WTC11 (cell line): ENCODE data around the gene KCNJ11. TPM values are rescaled to one million over a fixed set of nuclear protein-coding genes. Genes with fewer than 3 reads are reported as not detected.

ENCODE experiments used
- ATAC-seq: fragments of 200-7000 bp; cut with Tn5 transposase; 2 replicates; pipeline ENCODE4 v1.10.0; 2021; ENCODE audit warnings: mild to moderate bottlenecking, moderate library complexity
- CTCF ChIA-PET: fragments of 300-600 bp; sonication (Branson Sonifier 250); formaldehyde crosslinking; loops from one replicate; lab custom pipeline; 2021; ENCODE audit warnings: antibody characterized with exemption; lab: Charles Lee
- POLR2A ChIA-PET: fragments of 350-600 bp; sonication (Branson Sonifier 250); formaldehyde crosslinking; loops from one replicate; lab custom pipeline; 2021; ENCODE audit warnings: antibody characterized with exemption; lab: Charles Lee
- DNase-seq: peaks from one replicate; pipeline ENCODE4 v3.0.0; 2021; ENCODE audit warnings: low spot score
- H3K27ac Mint-ChIP-seq: 2 replicates; pipeline ENCODE4 v1.8.0; 2021; ENCODE audit warnings: mixed read lengths
- H3K27me3 Mint-ChIP-seq: 2 replicates; pipeline ENCODE4 v1.8.0; 2021; ENCODE audit warnings: low read depth, mild to moderate bottlenecking, moderate library complexity, mixed read lengths
- H3K36me3 Mint-ChIP-seq: 2 replicates; pipeline ENCODE4 v1.8.0; 2021; ENCODE audit warnings: mixed read lengths
- H3K4me1 Mint-ChIP-seq: 2 replicates; pipeline ENCODE4 v1.8.0; 2022; ENCODE audit warnings: mixed read lengths
- H3K4me3 Mint-ChIP-seq: 2 replicates; pipeline ENCODE4 v1.8.0; 2021; ENCODE audit warnings: mild to moderate bottlenecking, moderate library complexity, mixed read lengths
- H3K9me3 Mint-ChIP-seq: 2 replicates; pipeline ENCODE4 v1.8.0; 2021; ENCODE audit warnings: mixed read lengths
- ARID4B ChIP-seq: sonication (generic); formaldehyde crosslinking; IDR thresholded peaks from 2 replicates; pipeline ENCODE4 v1.8.0; 2023; ENCODE audit warnings: missing genetic modification reagents, mild to moderate bottlenecking, borderline replicate concordance
- CDX4 ChIP-seq: fragments of 250-450 bp; sonication (Bioruptor Pico); IDR thresholded peaks from 2 replicates; pipeline ENCODE4 v1.9.0; 2021; ENCODE audit warnings: moderate library complexity, mild to moderate bottlenecking, inconsistent platforms, borderline replicate concordance
- CREB1 ChIP-seq: sonication (generic); formaldehyde crosslinking; IDR thresholded peaks from 2 replicates; pipeline ENCODE4 v1.8.0; 2023; ENCODE audit warnings: mild to moderate bottlenecking, missing genetic modification reagents
- CREM ChIP-seq: sonication (generic); formaldehyde crosslinking; IDR thresholded peaks from 2 replicates; pipeline ENCODE4 v1.8.1; 2022; ENCODE audit warnings: mild to moderate bottlenecking, missing genetic modification reagents, moderate library complexity
- E2F1 ChIP-seq: sonication (generic); formaldehyde crosslinking; IDR thresholded peaks from 2 replicates; pipeline ENCODE4 v1.8.0; 2022; ENCODE audit warnings: mild to moderate bottlenecking, missing genetic modification reagents
- ETV6 ChIP-seq: sonication (generic); formaldehyde crosslinking; IDR thresholded peaks from 2 replicates; pipeline ENCODE4 v1.8.1; 2022; ENCODE audit warnings: mild to moderate bottlenecking, missing genetic modification reagents
- FOXJ3 ChIP-seq: sonication (generic); formaldehyde crosslinking; IDR thresholded peaks from 2 replicates; pipeline ENCODE4 v1.9.0; 2021; ENCODE audit warnings: missing genetic modification reagents, mild to moderate bottlenecking, borderline replicate concordance
- GABPB1 ChIP-seq: sonication (generic); formaldehyde crosslinking; IDR thresholded peaks from 2 replicates; pipeline ENCODE4 v1.8.1; 2023; ENCODE audit warnings: mild to moderate bottlenecking, missing genetic modification reagents
- GTF2I ChIP-seq: fragments of 250-450 bp; sonication (Bioruptor Pico); conservative IDR thresholded peaks from 2 replicates; pipeline ENCODE4 v1.4.0; 2021; ENCODE audit warnings: mild to moderate bottlenecking
- IRF2 ChIP-seq: sonication (generic); formaldehyde crosslinking; IDR thresholded peaks from 2 replicates; pipeline ENCODE4 v1.8.0; 2022; ENCODE audit warnings: low read depth, missing genetic modification reagents, borderline replicate concordance
- JAZF1 ChIP-seq: fragments of 250-450 bp; sonication (Bioruptor Pico); IDR thresholded peaks from 2 replicates; pipeline ENCODE4 v1.9.0; 2021; ENCODE audit warnings: moderate library complexity, mild to moderate bottlenecking, inconsistent platforms
- MAX ChIP-seq: sonication (generic); formaldehyde crosslinking; IDR thresholded peaks from 2 replicates; pipeline ENCODE4 v1.8.0; 2022; ENCODE audit warnings: mild to moderate bottlenecking, missing genetic modification reagents
- SMAD3 ChIP-seq: sonication (generic); formaldehyde crosslinking; IDR thresholded peaks from 2 replicates; pipeline ENCODE4 v1.8.0; 2022; ENCODE audit warnings: missing genetic modification reagents, mild to moderate bottlenecking, borderline replicate concordance
- SP1 ChIP-seq: sonication (generic); formaldehyde crosslinking; conservative IDR thresholded peaks from 2 replicates; pipeline ENCODE4 v1.8.1; 2022; ENCODE audit warnings: missing genetic modification reagents
- TEAD1 ChIP-seq: sonication (generic); formaldehyde crosslinking; IDR thresholded peaks from 2 replicates; pipeline ENCODE4 v1.8.0; 2022; ENCODE audit warnings: mild to moderate bottlenecking, missing genetic modification reagents
- TEAD4 ChIP-seq: sonication (generic); formaldehyde crosslinking; IDR thresholded peaks from 2 replicates; pipeline ENCODE4 v1.8.0; 2022; ENCODE audit warnings: mild to moderate bottlenecking, missing genetic modification reagents
- USF1 ChIP-seq: sonication (generic); formaldehyde crosslinking; IDR thresholded peaks from 2 replicates; pipeline ENCODE4 v1.8.0; 2022; ENCODE audit warnings: mild to moderate bottlenecking, missing genetic modification reagents
- ZNF138 ChIP-seq: sonication (generic); formaldehyde crosslinking; conservative IDR thresholded peaks from 2 replicates; pipeline ENCODE4 v1.8.1; 2022; ENCODE audit warnings: mild to moderate bottlenecking, moderate library complexity, missing genetic modification reagents
- ZNF512 ChIP-seq: sonication (generic); formaldehyde crosslinking; IDR thresholded peaks from 2 replicates; pipeline ENCODE4 v1.8.1; 2022; ENCODE audit warnings: missing genetic modification reagents, borderline replicate concordance
- total RNA-seq: library from RNA; stranded (reverse); gene quantifications from 3 replicates; pipeline ENCODE4 v1.2.3, GENCODE V29; 2021

Gene KCNJ11
- total RNA-seq, 1 experiment from 2014 or later, result 8.2 TPM

- peaks cover 27% of the 10 kb centered on the region for H3K4me1 Mint-ChIP-seq
- peaks cover 2% of the 10 kb centered on the region for H3K36me3 Mint-ChIP-seq
- peaks cover 12% of the 10 kb centered on the region for H3K9me3 Mint-ChIP-seq
- DNase-seq, result peak; percentile 59
- peak; percentile 24; the same call in 1 of the 2 replicates for TF ChIP-seq GABPB1 (CRISPR knock-in tag)
- 0 out of 2 replicates have a peak, but pooled peaks have one; percentile 34 for TF ChIP-seq TEAD4 (CRISPR knock-in tag)
- 0 out of 2 replicates have a peak, but pooled peaks have one; percentile 47 for TF ChIP-seq ARID4B (CRISPR knock-in tag)
- peak; percentile 69; the same call in 1 of the 2 replicates for TF ChIP-seq USF1
- peak; percentile 89 for TF ChIP-seq MAX (CRISPR knock-in tag)
- no peak for TF ChIP-seq E2F1 (CRISPR knock-in tag)
- TF ChIP-seq, all 79 proteins: peak for 5
- peaks cover 85% of the 10 kb centered on the region for H3K27me3 Mint-ChIP-seq
- POLR2A ChIA-PET, result interaction anchor here (0.7 kb wide), 1 partner anchor 13 kb away, joined by 9 read pairs; no protein-coding TSS in a partner anchor
- no peak within 1 kb of the TSS for H3K27ac Mint-ChIP-seq
- peak within 1 kb of the TSS; percentile 82 for H3K4me3 Mint-ChIP-seq
- peak; percentile 59 for ATAC-seq
- CTCF ChIA-PET, result interaction anchor here (0.6 to 3.7 kb wide), 3 partner anchors 13 to 251 kb away, joined by 4 to 41 read pairs (median 5); no protein-coding TSS in a partner anchor
These were observed 36.8 kb downstream of the KCNJ11 start, which contains the start of gene NCR3LG1 for GRCh38 chr11:17351510-17352176. TSS of gene NCR3LG1 (plus strand) at chr11:17351800. CDS start at chr11:17351970, 170 bp downstream.

- no peaks in the 10 kb centered on the region for H3K36me3 Mint-ChIP-seq
- no peak for TF ChIP-seq ZNF138 (CRISPR knock-in tag)
- no peak for TF ChIP-seq SMAD3 (CRISPR knock-in tag)
- no peak for TF ChIP-seq E2F1 (CRISPR knock-in tag)
- TF ChIP-seq JAZF1 (CRISPR knock-in tag), result no peak
- TF ChIP-seq GTF2I (CRISPR knock-in tag), result no peak
- ATAC-seq (no peak), DNase-seq (no peak)
- H3K4me3 Mint-ChIP-seq, result peak overlapping the region; percentile 82
- POLR2A ChIA-PET, result no interaction called here
- CTCF ChIA-PET, result no interaction called here
- peaks cover 27% of the 10 kb centered on the region for H3K4me1 Mint-ChIP-seq
- H3K27ac Mint-ChIP-seq, result no peak overlapping the region
- peaks cover 7% of the 10 kb centered on the region for H3K9me3 Mint-ChIP-seq
- H3K27me3 Mint-ChIP-seq, result peaks cover 83% of the 10 kb centered on the region
These were observed 37.3 kb downstream of the KCNJ11 start for GRCh38 chr11:17351172-17351509.

- ChIA-PET POLR2A (no interaction called here), CTCF (interaction anchor here (0.6 kb wide), 1 partner anchor 121 kb away, joined by 4 read pairs; no protein-coding TSS in a partner anchor)
- Mint-ChIP-seq H3K27me3 (peaks cover 81% of the 10 kb centered on the region), H3K36me3 (no peaks in the 10 kb centered on the region), H3K9me3 (peaks cover 6% of the 10 kb centered on the region), H3K4me3 (peak overlapping the region; percentile 82), H3K27ac (no peak overlapping the region), H3K4me1 (peaks cover 27% of the 10 kb centered on the region)
- no peak for DNase-seq
- no peak for ATAC-seq
- TF ChIP-seq FOXJ3 (no peak), SP1 (CRISPR knock-in tag) (no peak), CREB1 (CRISPR knock-in tag) (no peak), ZNF512 (CRISPR knock-in tag) (no peak), CDX4 (CRISPR knock-in tag) (no peak), CREM (no peak), TEAD1 (no peak), ETV6 (no peak), IRF2 (CRISPR knock-in tag) (no peak)
These were observed 37.8 kb downstream of the KCNJ11 start for GRCh38 chr11:17350455-17351171.
